NCI-H2196 treated with DMSO at 0.1 percent for 48 hours (cell line): ENCODE measurements around the gene LIMK2.
"Not testable (repeated sequence)": the region's sequence is repeated elsewhere in the genome, so short reads cannot be mapped to it uniquely, and the experiment has no call there.

Source experiments
- DNase-seq: peaks from one replicate; lab custom pipeline; 2025; ENCODE audit not compliant: unreplicated experiment; lab: John Stamatoyannopoulos, UW

LIMK2 gene

GRCh38 chr22:31210556-31211421 lies 1.3 kb upstream of the LIMK2 start:
- DNase-seq = no peak

- no peak for DNase-seq
Measured at GRCh38 chr22:31211482-31211861, 626 bp upstream of the LIMK2 start.

GRCh38 chr22:31212783-31213629 lies 908 bp downstream of the LIMK2 start:
- no peak for DNase-seq

- DNase-seq = no peak
Measured at GRCh38 chr22:31215018-31215535, 3.0 kb downstream of the LIMK2 start.

GRCh38 chr22:31218565-31219262 lies 6.6 kb downstream of the LIMK2 start:
- DNase-seq = no peak

GRCh38 chr22:31221084-31221483 lies 9.0 kb downstream of the LIMK2 start:
- DNase-seq = no peak

GRCh38 chr22:31222736-31223135 lies 10.6 kb downstream of the LIMK2 start:
- DNase-seq = no peak

- DNase-seq = no peak
Measured at GRCh38 chr22:31223786-31224191, 11.7 kb downstream of the LIMK2 start.

- DNase-seq = not testable (repeated sequence)
Measured at GRCh38 chr22:31224691-31225090, 12.6 kb downstream of the LIMK2 start.

GRCh38 chr22:31227186-31227585 lies 15.1 kb downstream of the LIMK2 start:
- no peak for DNase-seq

- no peak for DNase-seq
Measured at GRCh38 chr22:31229402-31230079, 17.4 kb downstream of the LIMK2 start.

- no peak for DNase-seq
Measured at GRCh38 chr22:31230155-31230870, 18.2 kb downstream of the LIMK2 start.

- no peak for DNase-seq
Measured at GRCh38 chr22:31230871-31231621, 18.9 kb downstream of the LIMK2 start.

GRCh38 chr22:31233001-31233400 lies 20.9 kb downstream of the LIMK2 start:
- DNase-seq = no peak

- no peak for DNase-seq
Measured at GRCh38 chr22:31235081-31235480, 23.0 kb downstream of the LIMK2 start.

GRCh38 chr22:31236044-31236443 lies 23.9 kb downstream of the LIMK2 start:
- not testable (repeated sequence) for DNase-seq

- DNase-seq = no peak
Measured at GRCh38 chr22:31238057-31238456, 26.0 kb downstream of the LIMK2 start.

GRCh38 chr22:31239771-31240370 lies 27.8 kb downstream of the LIMK2 start:
- DNase-seq = no peak

GRCh38 chr22:31241200-31241599 lies 29.1 kb downstream of the LIMK2 start:
- DNase-seq = no peak
